K562 (cell line): ENCODE measurements around the gene RBM44. TPM values are rescaled to one million over a fixed set of nuclear protein-coding genes. Genes with fewer than 3 reads are reported as not detected.
A peak's percentile ranks its signal among the peaks of the same experiment; 100 is the strongest.

ENCODE experiments used
- ATAC-seq: fragments of 200-7000 bp; cut with Tn5 transposase; 3 replicates; pipeline ENCODE4 v1.9.1; 2020; ENCODE audit warnings: moderate library complexity
- BruUV-seq: library from RNA; stranded (reverse); fragments of 400-500 nt; replicated peaks from 2 replicates; lab custom pipeline; 2021; lab: Mats Ljungman, UMichigan
- CTCF ChIA-PET: fragments of 300-600 bp; formaldehyde crosslinking; extraction: SDS; loops from one replicate; lab custom pipeline; 2021; ENCODE audit warnings: low intra/inter-chr PET ratio; lab: Yijun Ruan, JAX
- POLR2A ChIA-PET: fragments of 300-600, 350-650 bp; sonication (Branson Sonifier 250); formaldehyde crosslinking; extraction: SDS; loops from one replicate; lab custom pipeline; 2021; ENCODE audit warnings: antibody characterized with exemption, inconsistent platforms; lab: Yijun Ruan, JAX
- DNase-seq, 4 experiments: peaks; one replicate each; pipeline versions ENCODE4 v3.0.0 to v3.0.0-alpha.2; 2011 to 2018; ENCODE audit warnings: low spot score in 3 of 4, mixed read lengths in 3 of 4; ENCODE audit errors: extremely low read depth in 1 of 4
- FAIRE-seq: peaks from 2 replicates; lab custom pipeline; 2011; peaks lifted over from hg19 to GRCh38; lab: Jason Lieb, UNC
- H2AFZ ChIP-seq: 2 replicates; pipeline ENCODE4 v1.6.0; 2011; ENCODE audit warnings: low read depth, low read length, control low read depth, inconsistent platforms
- H3K27ac ChIP-seq: fragments of 200-600 bp; 3 replicates; pipeline ENCODE4 v1.8.0; 2011; ENCODE audit warnings: low read depth, mild to moderate bottlenecking, control low read depth, inconsistent platforms, low read length, moderate library complexity, mixed read lengths; ENCODE audit errors: extremely low read depth
- H3K27me3 ChIP-seq, 2 experiments: fragments of 300-600 bp in 1 of 2; 2 replicates in 1 of 2; 3 replicates in 1 of 2; pipeline versions ENCODE4 v1.6.0 to v1.8.0; 2011; ENCODE audit warnings: inconsistent platforms in 2 of 2, low read length in 2 of 2, mild to moderate bottlenecking in 1 of 2, mixed read lengths in 1 of 2, moderate library complexity in 1 of 2; ENCODE audit not compliant: control insufficient read depth in 2 of 2, insufficient read depth in 2 of 2
- H3K36me3 ChIP-seq: fragments of 300-600 bp; 3 replicates; pipeline ENCODE4 v1.8.0; 2011; ENCODE audit warnings: mild to moderate bottlenecking, low read length, inconsistent platforms; ENCODE audit not compliant: control insufficient read depth, insufficient read depth
- H3K4me1 ChIP-seq, 2 experiments: fragments of 200-600 bp in 1 of 2; replicated peaks in 1 of 2; 2 replicates in 1 of 2; 3 replicates in 1 of 2; pipeline versions ENCODE4 v1.5.1 to v1.8.0; 2011; ENCODE audit warnings: inconsistent platforms in 2 of 2, low read length in 2 of 2, mild to moderate bottlenecking in 1 of 2, mixed read lengths in 1 of 2, moderate library complexity in 1 of 2; ENCODE audit not compliant: control insufficient read depth in 2 of 2, insufficient read depth in 2 of 2
- H3K4me2 ChIP-seq: 2 replicates; pipeline ENCODE4 v1.6.1; 2011; ENCODE audit warnings: low read length, control low read depth, inconsistent platforms, mixed read lengths; ENCODE audit not compliant: insufficient read depth
- H3K4me3 ChIP-seq: fragments of 200-600 bp; sonication (generic), shearing (Covaris generic); 2 replicates; pipeline ENCODE4 v1.5.1; 2016; ENCODE audit warnings: control low read depth, inconsistent platforms
- H3K79me2 ChIP-seq: fragments of 200-600 bp; 3 replicates; pipeline ENCODE4 v1.8.0; 2011; ENCODE audit warnings: low read length, inconsistent platforms; ENCODE audit not compliant: control insufficient read depth, insufficient read depth
- H3K9ac ChIP-seq, 2 experiments: 2 replicates each; pipeline versions ENCODE4 v1.6.0 to v1.6.1; 2011; ENCODE audit warnings: low read depth in 2 of 2, low read length in 2 of 2, control low read depth in 1 of 2, inconsistent platforms in 1 of 2, mild to moderate bottlenecking in 1 of 2, mixed read lengths in 1 of 2; ENCODE audit not compliant: insufficient read depth in 1 of 2
- H3K9me1 ChIP-seq: one replicate; pipeline ENCODE4 v1.6.0; 2011; ENCODE audit warnings: inconsistent platforms, mild to moderate bottlenecking, low read length, moderate library complexity; ENCODE audit not compliant: control insufficient read depth, insufficient read depth
- H3K9me3 ChIP-seq: replicated peaks from 2 replicates; pipeline ENCODE4 v1.5.1; 2011; ENCODE audit warnings: low read depth, low read length, inconsistent platforms; ENCODE audit not compliant: control insufficient read depth, insufficient read depth
- H4K20me1 ChIP-seq: replicated peaks from 2 replicates; pipeline ENCODE4 v1.6.1; 2011; ENCODE audit warnings: low read length, inconsistent platforms, mixed read lengths; ENCODE audit not compliant: control insufficient read depth, insufficient read depth
- FOSL1 ChIP-seq: fragments of 200-800 bp; sonication (Bioruptor generic); conservative IDR thresholded peaks from 2 replicates; pipeline ENCODE4 v1.6.1; 2016; ENCODE audit warnings: missing genetic modification characterization, missing compliant biosample characterization
- JUND ChIP-seq, 2 experiments: IDR thresholded peaks; 2 replicates in 1 of 2; 3 replicates in 1 of 2; pipeline ENCODE4 v1.6.1; 2011; ENCODE audit warnings: borderline replicate concordance in 2 of 2, low read depth in 2 of 2, low read length in 2 of 2, improper control_type of control experiment in 1 of 2, missing biosample characterization in 1 of 2, missing genetic modification characterization in 1 of 2, missing genetic modification reagents in 1 of 2
- SMAD2 ChIP-seq: fragments of 150-350 bp; IDR thresholded peaks from 2 replicates; pipeline ENCODE4 v1.6.1; 2014; ENCODE audit warnings: low read depth, mild to moderate bottlenecking, low read length
- WGBS: fragments of 100-300 bp; shearing (Covaris generic); methylation state at CpG from one replicate; pipeline ENCODE4 v1.1.6; 2016; ENCODE audit warnings: low coverage, mixed read lengths; ENCODE audit not compliant: insufficient coverage; ENCODE audit errors: missing lambda C conversion rate; 5-methylcytosine and 5-hydroxymethylcytosine counted together
- in situ Hi-C: fragments of 300-500 bp; cut with MboI; formaldehyde crosslinking; loops from 4 replicates; pipeline ENCODE4 v1.15.0; 2018; ENCODE audit warnings: inconsistent platforms, mixed read lengths
- intact Hi-C: fragments of 100-400 bp; cut with micrococcal nuclease; formaldehyde crosslinking; loops from 2 replicates; pipeline ENCODE4 v1.14.2; 2022
- polyA plus RNA-seq, 8 experiments: library from polyadenylated mRNA; depleted of rRNA in 4 of 8; stranded (reverse) in 5 of 8; unstranded in 3 of 8; fragments of >200 nt; fragmentation: Nextera tagmentation in 2 of 8; fragmentation: Illumina TruSeq in 1 of 8; extraction: Ambion mirVana in 2 of 8; extraction: Trizol in 1 of 8; gene quantifications; 2 replicates each; pipeline versions ENCODE4 v1.2.1 to v1.2.3, GENCODE V29; 2011 to 2014; ENCODE audit warnings: inconsistent platforms in 1 of 8, missing spikeins in 1 of 8
- total RNA-seq, 7 experiments: library from RNA; depleted of rRNA in 6 of 7; stranded (reverse); fragments of >200 nt in 6 of 7; fragmentation: Illumina TruSeq in 2 of 7; extraction: Trizol in 2 of 7; gene quantifications; 2 replicates each; pipeline versions ENCODE4 v1.2.1 to v1.2.3, GENCODE V29; 2011 to 2021; ENCODE audit warnings: low replicate concordance in 1 of 7
- TF ChIP-seq, protein P1 (sequence below): fragments of 250-450 bp; sonication (Bioruptor Pico); IDR thresholded peaks from 2 replicates; pipeline ENCODE4 v1.4.0; 2020; ENCODE audit warnings: borderline replicate concordance

The RBM44 gene
- total and polyA plus RNA-seq, 9 of the 15 experiments (the other 6 are each of a cell fraction or from before 2014, with no cell fraction given): 0.04 to 0.25 (median 0.13) TPM

GRCh38 chr2:237754182-237754581, 44.4 kb upstream of the RBM44 start:
- H2AFZ ChIP-seq: no peak overlapping the region
- H3K4me3 ChIP-seq: no peak overlapping the region
- H4K20me1 ChIP-seq: no peaks in the 10 kb centered on the region
- WGBS: 59% methylated on average over 3 of the region's 3 CpGs
- H3K27me3 ChIP-seq: no peaks in the 10 kb centered on the region
- DNase-seq: no peak
- H3K4me2 ChIP-seq: no peak overlapping the region
- FAIRE-seq: no peak
- intact Hi-C loops (no loop called here), in situ Hi-C loops (no loop called here)
- no peaks in the 10 kb centered on the region for H3K79me2 ChIP-seq
- no peak overlapping the region for H3K27ac ChIP-seq
- H3K4me1 ChIP-seq: no peaks in the 10 kb centered on the region
- no peaks in the 10 kb centered on the region for H3K9me1 ChIP-seq
- BruUV-seq: no TSS peak
- TF ChIP-seq, protein P1, sequence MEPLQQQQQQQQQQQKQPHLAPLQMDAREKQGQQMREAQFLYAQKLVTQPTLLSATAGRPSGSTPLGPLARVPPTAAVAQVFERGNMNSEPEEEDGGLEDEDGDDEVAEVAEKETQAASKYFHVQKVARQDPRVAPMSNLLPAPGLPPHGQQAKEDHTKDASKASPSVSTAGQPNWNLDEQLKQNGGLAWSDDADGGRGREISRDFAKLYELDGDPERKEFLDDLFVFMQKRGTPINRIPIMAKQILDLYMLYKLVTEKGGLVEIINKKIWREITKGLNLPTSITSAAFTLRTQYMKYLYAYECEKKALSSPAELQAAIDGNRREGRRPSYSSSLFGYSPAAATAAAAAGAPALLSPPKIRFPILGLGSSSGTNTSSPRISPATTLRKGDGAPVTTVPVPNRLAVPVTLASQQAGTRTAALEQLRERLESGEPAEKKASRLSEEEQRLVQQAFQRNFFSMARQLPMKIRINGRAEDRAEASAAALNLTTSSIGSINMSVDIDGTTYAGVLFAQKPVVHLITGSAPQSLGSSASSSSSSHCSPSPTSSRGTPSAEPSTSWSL (CRISPR knock-in tag): no peak
- TF ChIP-seq JUND (IDR thresholded peaks at IDR 0.05; ENCODE audit: borderline replicate concordance, low read depth, low read length) (no peak), JUND (tag; IDR thresholded peaks at IDR 0.05; ENCODE audit: borderline replicate concordance, low read depth, low read length) (no peak), SMAD2 (no peak), FOSL1 (tag) (peak; percentile 41; the same call in 1 of the 2 replicates)
- POLR2A ChIA-PET: interaction anchor here (0.6 kb wide), 2 partner anchors 16 to 25 kb away, joined by 3 read pairs; no protein-coding TSS in a partner anchor
- CTCF ChIA-PET: no interaction called here
- H3K9me3 ChIP-seq: no peaks in the 10 kb centered on the region
- H3K9ac ChIP-seq: no peak overlapping the region
- ATAC-seq: no peak
- H3K36me3 ChIP-seq: peaks cover 33% of the 10 kb centered on the region; the same call in 1 of the 3 replicates
